ENCODE data around the gene SMG7.
"Not testable (repeated sequence)": the region's sequence is repeated elsewhere in the genome, so short reads cannot be mapped to it uniquely, and the experiment has no call there.

The SMG7 gene, protein sequence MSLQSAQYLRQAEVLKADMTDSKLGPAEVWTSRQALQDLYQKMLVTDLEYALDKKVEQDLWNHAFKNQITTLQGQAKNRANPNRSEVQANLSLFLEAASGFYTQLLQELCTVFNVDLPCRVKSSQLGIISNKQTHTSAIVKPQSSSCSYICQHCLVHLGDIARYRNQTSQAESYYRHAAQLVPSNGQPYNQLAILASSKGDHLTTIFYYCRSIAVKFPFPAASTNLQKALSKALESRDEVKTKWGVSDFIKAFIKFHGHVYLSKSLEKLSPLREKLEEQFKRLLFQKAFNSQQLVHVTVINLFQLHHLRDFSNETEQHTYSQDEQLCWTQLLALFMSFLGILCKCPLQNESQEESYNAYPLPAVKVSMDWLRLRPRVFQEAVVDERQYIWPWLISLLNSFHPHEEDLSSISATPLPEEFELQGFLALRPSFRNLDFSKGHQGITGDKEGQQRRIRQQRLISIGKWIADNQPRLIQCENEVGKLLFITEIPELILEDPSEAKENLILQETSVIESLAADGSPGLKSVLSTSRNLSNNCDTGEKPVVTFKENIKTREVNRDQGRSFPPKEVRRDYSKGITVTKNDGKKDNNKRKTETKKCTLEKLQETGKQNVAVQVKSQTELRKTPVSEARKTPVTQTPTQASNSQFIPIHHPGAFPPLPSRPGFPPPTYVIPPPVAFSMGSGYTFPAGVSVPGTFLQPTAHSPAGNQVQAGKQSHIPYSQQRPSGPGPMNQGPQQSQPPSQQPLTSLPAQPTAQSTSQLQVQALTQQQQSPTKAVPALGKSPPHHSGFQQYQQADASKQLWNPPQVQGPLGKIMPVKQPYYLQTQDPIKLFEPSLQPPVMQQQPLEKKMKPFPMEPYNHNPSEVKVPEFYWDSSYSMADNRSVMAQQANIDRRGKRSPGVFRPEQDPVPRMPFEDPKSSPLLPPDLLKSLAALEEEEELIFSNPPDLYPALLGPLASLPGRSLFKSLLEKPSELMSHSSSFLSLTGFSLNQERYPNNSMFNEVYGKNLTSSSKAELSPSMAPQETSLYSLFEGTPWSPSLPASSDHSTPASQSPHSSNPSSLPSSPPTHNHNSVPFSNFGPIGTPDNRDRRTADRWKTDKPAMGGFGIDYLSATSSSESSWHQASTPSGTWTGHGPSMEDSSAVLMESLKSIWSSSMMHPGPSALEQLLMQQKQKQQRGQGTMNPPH

DNA sequence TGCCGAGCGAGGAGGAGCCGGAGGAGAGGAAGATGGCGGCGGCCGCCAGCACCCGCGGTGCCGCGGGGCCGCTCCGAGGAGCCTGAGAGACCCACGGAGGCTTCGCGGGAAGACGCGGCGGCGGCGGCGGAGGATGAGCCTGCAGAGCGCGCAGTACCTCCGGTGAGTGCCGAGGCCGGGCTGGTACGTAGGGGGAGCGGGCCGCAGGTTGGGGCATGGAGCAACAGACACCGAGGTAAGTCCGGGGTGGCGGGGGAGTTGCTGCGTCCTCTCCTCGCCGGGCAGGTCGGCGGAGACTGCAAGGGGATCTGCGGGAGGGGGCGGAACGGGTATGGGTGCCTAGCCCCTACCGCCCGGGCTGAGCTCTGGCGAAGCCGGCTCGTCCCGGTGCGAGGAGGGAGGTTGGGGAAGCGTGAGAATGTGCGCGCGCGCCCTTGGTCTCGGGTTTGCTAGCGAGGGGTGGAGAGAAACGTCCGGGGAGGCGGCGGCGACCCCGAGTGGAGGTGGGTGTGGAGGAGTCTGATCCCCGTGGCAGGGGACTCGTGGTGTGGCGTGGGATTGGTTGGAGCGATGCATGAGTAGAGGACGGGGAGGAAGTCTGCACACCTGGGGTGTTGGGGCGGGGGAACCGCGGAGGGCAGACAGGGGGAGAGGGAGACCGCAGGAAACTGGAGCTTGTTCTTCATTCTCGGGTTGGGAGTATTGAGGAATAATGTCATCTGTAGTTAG is at the start of gene SMG7:
Gene SMG7 (plus strand): TSS at position 12 of the 729 bp plus-strand sequence. CDS start 122 bp downstream, at position 134.
- DNase-seq (ENCODE audit: low read depth in 2 of 2): peak; percentile 25 to 47

GRCh38 chr1:183423541-183423940 is 48.8 kb upstream of the SMG7 start:
- DNase-seq (ENCODE audit: low read depth in 2 of 2): no peak

- no peak for DNase-seq (ENCODE audit: low read depth in 2 of 2)
Measured at GRCh38 chr1:183424691-183425090, 47.6 kb upstream of the SMG7 start.

DNA sequence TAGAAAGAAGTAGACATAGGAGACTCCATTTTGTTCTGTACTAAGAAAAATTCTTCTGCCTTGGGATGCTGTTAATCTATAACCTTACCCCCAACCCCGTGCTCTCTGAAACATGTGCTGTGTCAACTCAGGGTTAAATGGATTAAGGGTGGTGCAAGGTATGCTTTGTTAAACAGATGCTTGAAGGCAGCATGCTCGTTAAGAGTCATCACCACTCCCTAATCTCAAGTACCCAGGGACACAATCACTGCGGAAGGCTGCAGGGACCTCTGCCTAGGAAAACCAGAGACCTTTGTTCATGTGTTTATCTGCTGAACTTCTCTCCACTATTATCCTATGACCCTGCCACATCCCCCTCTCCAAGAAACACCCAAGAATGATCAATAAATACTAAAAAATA is 44.7 kb upstream of the SMG7 start:
- not testable (repeated sequence) for DNase-seq (ENCODE audit: low read depth in 2 of 2)

- no peak for DNase-seq (ENCODE audit: low read depth in 2 of 2)
Measured at GRCh38 chr1:183431840-183432547, 40.3 kb upstream of the SMG7 start.

DNA sequence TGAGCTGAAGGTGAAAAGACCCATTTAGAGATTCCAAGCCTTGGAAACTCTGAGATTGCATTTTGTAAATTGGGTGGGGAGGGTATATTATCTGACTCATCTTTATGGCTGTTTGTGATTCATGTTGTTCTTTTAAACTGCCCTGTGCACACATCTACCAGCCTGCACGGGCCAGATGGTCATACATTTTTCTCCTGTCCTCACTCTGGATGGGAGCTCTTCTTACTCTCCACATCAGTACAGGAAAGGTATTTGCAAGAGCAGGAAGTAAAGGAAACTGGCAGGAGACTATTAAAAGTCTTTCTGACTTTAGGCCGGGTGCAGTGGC is 39.8 kb upstream of the SMG7 start:
- no peak for DNase-seq (ENCODE audit: low read depth in 2 of 2)

DNA sequence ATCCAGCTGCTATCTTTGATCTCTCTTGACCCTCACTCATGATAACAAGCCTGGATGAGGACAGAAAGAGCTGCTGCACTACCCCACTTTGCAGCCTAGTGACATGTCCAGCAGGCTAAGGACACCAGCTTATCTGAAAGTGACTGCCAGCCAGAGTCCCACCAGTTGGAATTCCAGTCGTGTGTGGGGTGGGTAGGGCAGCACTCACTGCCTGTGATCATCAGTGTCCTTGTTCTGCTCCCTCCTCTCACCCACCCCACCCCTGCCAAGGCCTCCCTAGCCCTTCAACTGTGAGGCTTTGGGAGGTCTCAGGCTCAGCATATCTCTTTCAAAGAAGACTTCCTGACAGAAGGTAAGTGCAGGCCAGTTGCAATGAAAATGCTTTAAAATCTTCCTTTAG is 38.6 kb upstream of the SMG7 start:
- DNase-seq (ENCODE audit: low read depth in 2 of 2): no peak

DNA sequence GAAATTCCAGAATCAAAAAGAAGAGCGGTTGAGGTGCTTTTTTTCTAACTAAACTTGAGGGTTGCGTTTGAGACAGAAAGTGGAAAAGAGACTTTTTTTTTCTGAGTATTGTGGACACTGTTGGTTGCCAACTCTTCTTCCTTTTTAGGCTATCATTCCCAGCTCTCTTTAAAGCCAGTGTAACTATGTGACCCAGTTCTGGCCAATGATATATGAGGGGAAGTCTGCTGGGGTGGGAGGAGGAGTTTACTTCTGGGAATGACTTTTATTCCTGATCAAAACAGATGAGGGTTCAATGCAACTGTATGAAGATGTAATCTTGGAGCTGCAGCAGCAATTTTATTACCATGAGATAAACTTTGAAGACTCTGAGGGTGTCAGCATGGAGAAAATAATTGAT is 36.8 kb upstream of the SMG7 start:
- DNase-seq (ENCODE audit: low read depth in 2 of 2): no peak

DNA sequence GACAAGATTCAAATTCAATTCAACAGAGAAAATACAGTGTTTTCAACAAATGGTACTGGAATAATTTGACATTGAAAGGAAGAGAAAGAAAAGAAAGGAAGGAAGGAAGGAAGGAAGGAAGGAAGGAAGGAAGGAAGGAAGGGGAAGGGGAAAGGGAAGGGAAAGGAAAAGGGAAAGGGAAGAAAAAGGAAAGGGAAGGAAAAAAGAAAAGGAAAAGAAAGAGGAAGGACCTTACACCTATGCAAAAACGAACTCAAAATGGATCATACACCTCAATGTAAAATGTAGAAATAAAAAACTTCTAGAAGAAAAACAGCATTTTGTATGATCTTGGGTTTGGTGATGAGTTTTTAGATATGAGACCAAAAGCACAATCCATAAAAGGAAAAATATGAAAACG is 34.2 kb upstream of the SMG7 start:
- no peak for DNase-seq (ENCODE audit: low read depth in 2 of 2)

DNA sequence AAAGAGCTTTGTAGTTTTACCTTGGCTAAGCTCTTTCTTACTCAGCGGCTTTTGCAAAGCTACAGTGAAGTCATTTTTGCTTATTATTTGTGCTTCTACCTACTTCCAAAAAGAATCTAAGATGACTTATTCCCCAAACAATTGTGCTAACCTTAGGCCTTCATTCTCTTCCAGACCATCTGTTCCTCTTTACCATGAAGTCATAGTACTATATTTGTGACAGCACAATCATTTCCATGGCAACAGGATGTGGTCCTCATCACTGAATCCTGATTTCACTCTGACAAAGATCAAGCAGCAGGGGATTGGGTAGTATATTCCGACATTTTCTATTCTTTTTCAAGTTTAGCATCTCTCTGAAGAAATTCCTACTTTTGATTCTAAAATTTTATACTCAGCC is 29.3 kb upstream of the SMG7 start:
- no peak for DNase-seq (ENCODE audit: low read depth in 2 of 2)

DNA sequence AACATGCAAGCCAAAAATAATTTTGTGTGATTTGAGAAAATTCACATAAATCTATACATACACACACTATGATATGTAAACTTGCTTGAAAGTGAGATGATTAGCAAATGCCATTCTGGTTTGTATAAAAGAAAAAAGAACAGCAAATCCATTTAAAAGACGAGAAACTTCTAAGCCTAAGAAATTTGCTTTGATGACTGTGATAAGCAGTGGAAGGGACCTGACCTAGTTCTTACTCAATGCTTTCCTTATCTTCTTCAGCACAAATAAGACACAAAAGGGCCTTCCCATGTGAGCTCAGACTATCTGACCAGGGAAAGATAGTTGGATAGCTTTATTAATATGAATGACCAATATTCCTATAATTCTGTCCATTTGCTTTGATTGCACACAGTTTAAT is 28.8 kb upstream of the SMG7 start:
- no peak for DNase-seq (ENCODE audit: low read depth in 2 of 2)

GRCh38 chr1:183444243-183444642 is 28.1 kb upstream of the SMG7 start:
- no peak for DNase-seq (ENCODE audit: low read depth in 2 of 2)

DNA sequence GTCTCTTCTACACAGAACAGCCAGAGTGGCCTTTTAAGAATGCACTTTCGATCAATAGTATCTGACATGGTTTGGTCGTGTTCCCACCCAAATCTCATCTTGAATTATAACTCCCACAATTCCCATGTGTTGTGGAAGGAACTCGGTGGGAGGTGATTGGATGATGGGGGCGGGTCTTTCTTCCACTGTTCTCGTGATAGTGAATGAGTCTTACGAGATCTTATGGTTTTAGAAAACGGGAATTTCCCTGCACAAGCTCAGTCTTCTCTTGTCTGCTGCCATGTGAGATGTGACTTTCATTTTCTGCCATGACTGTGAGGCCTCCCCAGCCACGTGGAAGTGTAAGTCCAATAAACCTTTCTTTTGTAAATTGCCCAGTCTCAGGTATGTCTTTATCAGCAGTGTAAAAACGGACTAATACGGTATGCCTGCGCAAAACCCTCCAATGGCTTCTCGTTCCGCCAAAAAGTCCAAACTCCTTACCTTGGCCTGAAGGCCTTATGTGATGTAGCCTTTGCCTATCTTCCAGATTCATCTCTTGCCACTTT is 23.0 kb upstream of the SMG7 start:
- DNase-seq (ENCODE audit: low read depth in 2 of 2): no peak

GRCh38 chr1:183450093-183450492 is 22.2 kb upstream of the SMG7 start:
- no peak for DNase-seq (ENCODE audit: low read depth in 2 of 2)

- DNase-seq (ENCODE audit: low read depth in 2 of 2): no peak
Measured at GRCh38 chr1:183454377-183454776, 17.9 kb upstream of the SMG7 start.

- no peak for DNase-seq (ENCODE audit: low read depth in 2 of 2)
Measured at GRCh38 chr1:183456826-183457225, 15.5 kb upstream of the SMG7 start.

DNA sequence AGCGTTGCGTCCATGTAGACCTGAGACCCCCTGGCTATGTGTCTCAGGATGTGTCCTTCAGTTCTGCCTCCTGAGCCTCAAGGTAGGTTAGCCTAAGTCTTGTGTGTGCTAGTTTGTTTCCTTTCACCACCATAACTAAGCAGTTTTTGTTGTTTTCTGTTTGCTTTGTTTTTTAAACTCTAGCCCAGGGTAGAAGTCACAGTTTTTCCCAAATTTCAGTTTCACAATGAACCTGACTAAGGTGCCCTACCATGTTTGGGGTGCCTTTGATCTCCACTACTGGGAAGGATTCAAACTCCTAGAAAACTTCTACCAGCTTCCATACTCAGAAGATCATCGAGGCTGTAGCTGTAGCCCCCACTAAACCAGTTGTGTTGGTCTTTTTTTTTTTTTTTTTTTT is 14.8 kb upstream of the SMG7 start:
- DNase-seq (ENCODE audit: low read depth in 2 of 2): no peak

DNA sequence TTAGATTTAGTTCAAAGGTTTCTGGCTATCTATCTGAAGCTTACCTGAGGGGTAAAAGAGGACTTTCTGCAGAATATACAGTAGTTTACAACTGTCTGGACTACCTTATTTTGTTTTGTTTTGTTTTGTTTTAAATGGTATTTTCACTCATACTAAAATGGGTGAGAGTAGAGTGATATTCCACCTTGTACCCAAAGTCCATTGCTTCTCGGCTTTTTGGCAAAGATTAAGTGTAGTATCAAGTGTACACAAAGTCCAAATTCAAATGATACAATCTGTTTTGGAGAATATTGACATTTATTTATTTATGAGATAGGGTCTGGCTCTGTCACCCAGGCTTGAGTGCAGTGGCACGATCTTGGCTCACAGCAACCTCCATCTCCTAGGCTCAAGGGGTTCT is 11.7 kb upstream of the SMG7 start:
- DNase-seq (ENCODE audit: low read depth in 2 of 2): no peak

GRCh38 chr1:183461350-183461749 is 10.9 kb upstream of the SMG7 start:
- no peak for DNase-seq (ENCODE audit: low read depth in 2 of 2)

GRCh38 chr1:183463566-183463965 is 8.7 kb upstream of the SMG7 start:
- DNase-seq (ENCODE audit: low read depth in 2 of 2): no peak

GRCh38 chr1:183466781-183467180 is 5.5 kb upstream of the SMG7 start:
- no peak for DNase-seq (ENCODE audit: low read depth in 2 of 2)

Data from stimulated activated CD4-positive, alpha-beta T cell treated with anti-CD3 and anti-CD28 coated beads, Interleukin-1b, Interleukin-23, amount 100 ng/mL, for 4 hours (primary cell).